Measurements from ENCODE around the gene CARNS1. TPM values are rescaled to one million over a fixed set of nuclear protein-coding genes. Genes with fewer than 3 reads are reported as not detected.

The CARNS1 gene
- total RNA-seq, 4 donors from 2014 or later = 0.30 to 1.5 (median 1.0) TPM

DNA sequence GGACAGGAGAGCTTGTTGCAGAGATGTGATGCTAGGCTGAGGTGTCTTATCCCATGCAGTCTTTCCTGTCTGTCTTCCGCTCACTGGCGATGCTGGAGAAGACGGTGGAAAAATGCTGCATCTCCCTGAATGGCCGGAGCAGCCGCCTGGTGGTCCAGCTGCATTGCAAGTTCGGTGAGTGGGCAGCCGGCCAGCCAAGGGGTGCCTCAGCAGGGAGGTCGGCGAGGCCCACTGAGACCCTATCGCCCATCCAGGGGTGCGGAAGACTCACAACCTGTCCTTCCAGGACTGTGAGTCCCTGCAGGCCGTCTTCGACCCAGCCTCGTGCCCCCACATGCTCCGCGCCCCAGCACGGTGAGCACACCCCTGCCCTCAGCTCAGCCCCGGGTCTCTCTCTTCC lies 22.0 kb upstream of the CARNS1 start:
- H3K4me3 ChIP-seq (ENCODE audit: low read depth, poor library complexity, severe bottlenecking) = no peak overlapping the region
- WGBS, 2 donors = 92% methylated on average over 18 of the region's 18 CpGs
- DNase-seq (ENCODE audit: low spot score in 2 of 2) = no peak
- TF ChIP-seq, protein P1, sequence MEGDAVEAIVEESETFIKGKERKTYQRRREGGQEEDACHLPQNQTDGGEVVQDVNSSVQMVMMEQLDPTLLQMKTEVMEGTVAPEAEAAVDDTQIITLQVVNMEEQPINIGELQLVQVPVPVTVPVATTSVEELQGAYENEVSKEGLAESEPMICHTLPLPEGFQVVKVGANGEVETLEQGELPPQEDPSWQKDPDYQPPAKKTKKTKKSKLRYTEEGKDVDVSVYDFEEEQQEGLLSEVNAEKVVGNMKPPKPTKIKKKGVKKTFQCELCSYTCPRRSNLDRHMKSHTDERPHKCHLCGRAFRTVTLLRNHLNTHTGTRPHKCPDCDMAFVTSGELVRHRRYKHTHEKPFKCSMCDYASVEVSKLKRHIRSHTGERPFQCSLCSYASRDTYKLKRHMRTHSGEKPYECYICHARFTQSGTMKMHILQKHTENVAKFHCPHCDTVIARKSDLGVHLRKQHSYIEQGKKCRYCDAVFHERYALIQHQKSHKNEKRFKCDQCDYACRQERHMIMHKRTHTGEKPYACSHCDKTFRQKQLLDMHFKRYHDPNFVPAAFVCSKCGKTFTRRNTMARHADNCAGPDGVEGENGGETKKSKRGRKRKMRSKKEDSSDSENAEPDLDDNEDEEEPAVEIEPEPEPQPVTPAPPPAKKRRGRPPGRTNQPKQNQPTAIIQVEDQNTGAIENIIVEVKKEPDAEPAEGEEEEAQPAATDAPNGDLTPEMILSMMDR (IDR thresholded peaks at IDR 0.05) = no peak
- TF ChIP-seq POLR2A (IDR thresholded peaks at IDR 0.05) = no peak
- intact Hi-C loops (cut with DNase I; ENCODE audit: low total_unique reads) = loop anchor here (10.0 kb wide), 1 partner anchor 111 kb away; the partner anchor contains the start of genes CDK2AP2 and PITPNM1

DNA sequence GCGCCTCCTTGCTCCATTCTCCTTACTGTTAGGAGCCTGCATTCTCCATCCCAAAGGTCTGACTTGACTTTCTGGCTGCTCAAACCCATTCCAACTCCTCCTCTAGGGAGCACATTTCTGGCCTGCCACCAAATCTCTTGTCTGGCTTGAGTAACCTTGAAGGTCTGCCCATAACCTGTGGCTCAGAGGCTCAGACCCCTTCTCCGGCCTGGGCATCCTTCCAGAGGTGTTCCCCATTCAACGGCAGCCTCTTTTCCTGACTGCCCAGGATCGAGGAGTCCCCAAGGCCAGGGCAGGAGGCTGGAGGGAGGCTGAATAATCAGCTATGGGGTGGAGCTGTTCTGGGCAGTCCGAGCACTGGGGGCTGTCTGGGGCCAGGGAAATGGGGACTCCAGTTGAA lies 21.5 kb upstream of the CARNS1 start:
- H3K4me3 ChIP-seq (ENCODE audit: low read depth, poor library complexity, severe bottlenecking) = no peak overlapping the region
- TF ChIP-seq, protein P1 (IDR thresholded peaks at IDR 0.05) = no peak
- TF ChIP-seq POLR2A (IDR thresholded peaks at IDR 0.05) = no peak
- intact Hi-C loops (cut with DNase I; ENCODE audit: low total_unique reads) = loop anchor here (10.0 kb wide), 1 partner anchor 111 kb away; the partner anchor contains the start of genes CDK2AP2 and PITPNM1
- no peak for DNase-seq (ENCODE audit: low spot score in 2 of 2)
- 86 to 89% methylated on average over 5 of the region's 5 CpGs for WGBS, 2 donors

DNA sequence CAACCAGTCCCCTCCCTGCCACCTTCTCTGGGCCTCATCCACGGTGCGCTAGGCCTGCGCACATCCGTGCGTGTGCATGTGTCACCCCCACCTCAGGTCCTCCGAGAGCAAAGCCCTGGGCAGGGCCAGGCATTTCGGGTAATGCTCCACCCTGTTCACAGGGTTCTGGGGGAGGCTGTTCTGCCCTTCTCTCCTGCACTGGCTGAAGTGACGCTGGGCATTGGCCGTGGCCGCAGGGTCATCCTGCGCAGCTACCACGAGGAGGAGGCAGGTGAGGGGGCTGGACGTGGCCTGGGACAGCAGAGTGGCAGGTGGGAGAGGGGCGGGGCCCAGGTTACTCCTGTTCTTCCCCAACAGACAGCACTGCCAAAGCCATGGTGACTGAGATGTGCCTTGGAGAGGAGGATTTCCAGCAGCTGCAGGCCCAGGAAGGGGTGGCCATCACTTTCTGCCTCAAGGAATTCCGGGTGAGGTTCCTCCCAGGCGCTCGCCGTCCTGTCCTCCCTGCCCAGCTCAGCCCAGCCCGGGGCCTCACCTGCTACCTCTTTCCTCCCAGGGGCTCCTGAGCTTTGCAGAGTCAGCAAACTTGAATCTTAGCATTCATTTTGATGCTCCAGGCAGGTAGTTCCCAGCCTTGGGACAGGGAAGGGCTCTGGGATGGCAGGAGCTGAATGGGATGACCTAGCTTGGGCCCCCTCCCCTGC lies 19.8 kb upstream of the CARNS1 start:
- 69 to 81% methylated on average over 13 to 19 of the region's 19 CpGs for WGBS, 2 donors
- intact Hi-C loops (cut with DNase I; ENCODE audit: low total_unique reads) = loop anchor here (10.0 kb wide), 1 partner anchor 109 kb away; the partner anchor contains the start of genes CDK2AP2 and PITPNM1
- H3K4me3 ChIP-seq (ENCODE audit: low read depth, poor library complexity, severe bottlenecking) = no peak overlapping the region
- TF ChIP-seq, protein P1 (IDR thresholded peaks at IDR 0.05) = no peak
- TF ChIP-seq POLR2A (IDR thresholded peaks at IDR 0.05) = no peak
- no peak for DNase-seq (ENCODE audit: low spot score in 2 of 2)

DNA sequence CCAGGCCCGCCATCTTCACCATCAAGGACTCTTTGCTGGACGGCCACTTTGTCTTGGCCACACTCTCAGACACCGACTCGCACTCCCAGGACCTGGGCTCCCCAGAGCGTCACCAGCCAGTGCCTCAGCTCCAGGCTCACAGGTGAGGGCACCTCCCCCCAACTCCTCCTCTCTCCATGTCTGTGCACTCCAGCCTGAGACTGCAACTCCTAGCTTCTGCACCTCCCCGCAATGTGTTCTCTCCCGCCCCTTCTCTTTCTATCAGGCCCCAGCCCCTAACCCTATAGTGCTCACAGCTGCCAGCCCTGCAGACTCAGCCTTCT lies 19.3 kb upstream of the CARNS1 start:
- no peak for DNase-seq (ENCODE audit: low spot score in 2 of 2)
- no peak overlapping the region for H3K4me3 ChIP-seq (ENCODE audit: low read depth, poor library complexity, severe bottlenecking)
- intact Hi-C loops (cut with DNase I; ENCODE audit: low total_unique reads) = loop anchor here (10.0 kb wide), 1 partner anchor 109 kb away; the partner anchor contains the start of genes CDK2AP2 and PITPNM1
- WGBS, 2 donors = 90 to 92% methylated on average over 7 of the region's 7 CpGs
- TF ChIP-seq, protein P1 (IDR thresholded peaks at IDR 0.05) = no peak
- TF ChIP-seq POLR2A (IDR thresholded peaks at IDR 0.05) = no peak

DNA sequence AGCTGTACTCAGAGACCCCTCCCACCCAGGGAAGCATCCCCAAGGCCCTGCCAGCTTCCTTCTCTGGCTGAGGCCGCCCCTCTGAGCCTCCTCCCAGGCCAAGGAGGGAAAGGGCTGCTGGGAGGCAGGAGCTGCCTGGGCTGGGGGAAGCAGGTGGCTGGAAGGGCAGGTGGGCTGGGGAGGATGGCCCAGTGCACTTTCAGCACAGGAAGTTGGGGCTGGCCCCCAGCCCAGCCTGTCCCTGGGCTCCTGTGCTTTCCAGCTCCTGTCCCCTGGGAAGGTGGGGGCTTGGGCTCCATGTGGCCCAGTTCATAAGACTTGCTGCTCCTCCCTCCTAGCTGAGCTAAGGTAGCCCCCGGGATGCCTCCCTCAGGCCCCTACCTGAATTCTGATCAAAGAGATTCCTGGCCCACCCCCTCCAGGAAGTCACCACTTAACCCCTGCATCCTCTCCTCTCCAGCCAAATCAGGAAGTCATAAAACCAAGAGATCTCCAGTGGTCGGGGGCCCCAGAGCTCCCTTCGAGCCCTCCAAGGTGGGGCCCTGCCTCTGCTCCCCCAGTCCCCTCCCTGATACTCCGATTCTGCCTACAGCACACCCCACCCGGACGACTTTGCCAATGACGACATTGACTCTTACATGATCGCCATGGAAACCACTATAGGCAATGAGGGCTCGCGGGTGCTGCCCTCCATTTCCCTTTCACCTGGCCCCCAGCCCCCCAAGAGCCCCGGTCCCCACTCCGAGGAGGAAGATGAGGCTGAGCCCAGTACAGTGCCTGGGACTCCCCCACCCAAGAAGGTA lies 18.7 kb upstream of the CARNS1 start:
- DNase-seq (ENCODE audit: low spot score in 2 of 2) = no peak
- H3K4me3 ChIP-seq (ENCODE audit: low read depth, poor library complexity, severe bottlenecking) = no peak overlapping the region
- intact Hi-C loops (cut with DNase I; ENCODE audit: low total_unique reads) = loop anchor here (10.0 kb wide), 1 partner anchor 108 kb away; the partner anchor contains the start of genes CDK2AP2 and PITPNM1
- TF ChIP-seq, protein P1 (IDR thresholded peaks at IDR 0.05) = no peak
- 54 to 60% methylated on average over 13 of the region's 13 CpGs for WGBS, 2 donors
